ENCODE data around the gene NKTR.

NKTR gene

DNA sequence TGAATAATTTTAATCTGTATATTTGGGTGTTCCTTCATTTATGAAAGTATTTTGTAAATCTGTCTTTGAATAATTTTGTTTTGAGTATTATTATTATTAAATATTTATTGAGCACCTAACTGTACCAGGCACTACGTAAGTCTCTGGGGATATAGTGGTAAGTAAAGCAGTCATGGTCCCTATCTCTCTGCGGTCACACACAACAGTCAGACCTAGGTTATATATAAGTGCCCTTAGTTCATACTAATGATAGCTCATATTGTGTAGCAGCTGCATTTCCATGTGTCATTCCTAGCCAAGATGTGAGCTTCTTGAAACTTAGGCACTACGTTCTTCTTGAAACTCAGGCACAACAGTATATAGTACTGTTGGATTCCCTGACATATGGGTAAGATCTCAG, 12.4 kb downstream of the NKTR start:
- TF ChIP-seq, protein P1, sequence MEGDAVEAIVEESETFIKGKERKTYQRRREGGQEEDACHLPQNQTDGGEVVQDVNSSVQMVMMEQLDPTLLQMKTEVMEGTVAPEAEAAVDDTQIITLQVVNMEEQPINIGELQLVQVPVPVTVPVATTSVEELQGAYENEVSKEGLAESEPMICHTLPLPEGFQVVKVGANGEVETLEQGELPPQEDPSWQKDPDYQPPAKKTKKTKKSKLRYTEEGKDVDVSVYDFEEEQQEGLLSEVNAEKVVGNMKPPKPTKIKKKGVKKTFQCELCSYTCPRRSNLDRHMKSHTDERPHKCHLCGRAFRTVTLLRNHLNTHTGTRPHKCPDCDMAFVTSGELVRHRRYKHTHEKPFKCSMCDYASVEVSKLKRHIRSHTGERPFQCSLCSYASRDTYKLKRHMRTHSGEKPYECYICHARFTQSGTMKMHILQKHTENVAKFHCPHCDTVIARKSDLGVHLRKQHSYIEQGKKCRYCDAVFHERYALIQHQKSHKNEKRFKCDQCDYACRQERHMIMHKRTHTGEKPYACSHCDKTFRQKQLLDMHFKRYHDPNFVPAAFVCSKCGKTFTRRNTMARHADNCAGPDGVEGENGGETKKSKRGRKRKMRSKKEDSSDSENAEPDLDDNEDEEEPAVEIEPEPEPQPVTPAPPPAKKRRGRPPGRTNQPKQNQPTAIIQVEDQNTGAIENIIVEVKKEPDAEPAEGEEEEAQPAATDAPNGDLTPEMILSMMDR (IDR thresholded peaks at IDR 0.05; ENCODE audit: low read depth, low read length): no peak
- no peak for TF ChIP-seq MYC (IDR thresholded peaks at IDR 0.05; ENCODE audit: low read depth, low read length)
- TF ChIP-seq, protein P2, sequence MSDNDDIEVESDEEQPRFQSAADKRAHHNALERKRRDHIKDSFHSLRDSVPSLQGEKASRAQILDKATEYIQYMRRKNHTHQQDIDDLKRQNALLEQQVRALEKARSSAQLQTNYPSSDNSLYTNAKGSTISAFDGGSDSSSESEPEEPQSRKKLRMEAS (IDR thresholded peaks at IDR 0.05; ENCODE audit: low read depth, low read length): no peak
- TF ChIP-seq POLR2A (IDR thresholded peaks at IDR 0.05; ENCODE audit: extremely low read depth, insufficient read length): no peak
- H3K4me3 ChIP-seq (ENCODE audit: low read depth, low read length): no peak overlapping the region
- peak; percentile 2 for DNase-seq (ENCODE audit: low read depth)

DNA sequence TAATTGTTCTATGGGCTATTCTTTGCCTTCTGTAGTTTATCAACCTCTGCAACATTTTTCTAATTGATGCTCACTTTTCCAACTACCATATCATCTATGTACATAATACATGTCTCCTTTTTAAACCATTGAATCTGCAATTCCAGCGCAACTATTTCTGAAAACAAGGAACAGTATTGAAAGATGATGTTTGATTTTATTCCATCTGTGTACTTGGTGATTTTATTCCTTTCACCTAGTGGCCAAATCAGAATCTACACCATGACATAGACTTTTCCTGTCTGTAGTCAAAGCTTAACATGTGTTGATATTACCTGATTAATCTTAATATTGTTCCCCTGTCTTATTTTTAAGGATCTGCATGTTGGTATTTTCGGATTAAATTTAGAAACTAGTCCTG, 13.0 kb downstream of the NKTR start:
- TF ChIP-seq, protein P1 (IDR thresholded peaks at IDR 0.05; ENCODE audit: low read depth, low read length): peak; percentile 14
- TF ChIP-seq POLR2A (IDR thresholded peaks at IDR 0.05; ENCODE audit: extremely low read depth, insufficient read length): no peak
- no peak overlapping the region for H3K4me3 ChIP-seq (ENCODE audit: low read depth, low read length)
- DNase-seq (ENCODE audit: low read depth): peak; percentile 26

DNA sequence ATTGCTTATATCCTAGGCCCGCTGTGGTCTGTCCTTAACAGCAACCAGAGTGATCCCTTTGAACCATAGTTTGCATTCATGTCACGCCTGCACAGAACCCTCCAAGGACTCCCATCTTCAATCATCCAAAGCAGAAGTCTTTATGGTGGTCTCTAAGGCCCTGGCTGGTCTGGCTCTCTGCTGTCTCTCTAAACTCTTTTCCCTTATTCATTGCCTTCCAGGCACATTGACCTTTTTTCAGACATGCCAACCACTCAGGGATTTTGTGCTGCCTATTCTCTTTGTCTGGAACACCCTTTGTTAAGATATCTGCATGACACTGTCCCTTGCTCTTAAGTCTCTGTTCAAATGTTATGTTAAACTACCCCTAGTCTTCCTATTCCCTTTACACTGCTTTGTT, 31.1 kb downstream of the NKTR start:
- no peak overlapping the region for H3K4me3 ChIP-seq (ENCODE audit: low read depth, low read length)
- TF ChIP-seq MYC (IDR thresholded peaks at IDR 0.05; ENCODE audit: low read depth, low read length) (no peak), POLR2A (IDR thresholded peaks at IDR 0.05; ENCODE audit: extremely low read depth, insufficient read length) (no peak)
- TF ChIP-seq, protein P1 (IDR thresholded peaks at IDR 0.05; ENCODE audit: low read depth, low read length): no peak
- TF ChIP-seq, protein P2 (IDR thresholded peaks at IDR 0.05; ENCODE audit: low read depth, low read length): no peak
- no peak for DNase-seq (ENCODE audit: low read depth)

DNA sequence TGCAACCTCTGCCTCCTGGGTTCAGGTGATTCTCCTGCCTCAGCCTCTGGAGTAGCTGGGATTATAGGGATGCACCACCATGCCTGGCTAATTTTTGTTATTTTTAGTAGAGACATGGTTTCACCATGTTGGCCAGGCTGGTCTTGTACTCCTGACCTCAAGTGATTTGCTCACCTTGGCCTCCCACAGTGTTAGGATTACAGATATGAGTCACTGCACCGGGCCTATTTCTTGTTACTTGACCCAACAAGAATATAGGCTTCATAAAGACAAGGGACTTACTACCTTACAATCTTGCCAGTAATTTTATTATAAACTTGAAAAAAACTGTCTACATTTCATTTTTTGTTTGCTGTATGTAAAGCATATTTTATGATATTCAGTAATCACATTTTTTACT, 31.7 kb downstream of the NKTR start:
- DNase-seq (ENCODE audit: low read depth): no peak
- no peak overlapping the region for H3K4me3 ChIP-seq (ENCODE audit: low read depth, low read length)
- TF ChIP-seq, protein P1 (IDR thresholded peaks at IDR 0.05; ENCODE audit: low read depth, low read length): no peak

DNA sequence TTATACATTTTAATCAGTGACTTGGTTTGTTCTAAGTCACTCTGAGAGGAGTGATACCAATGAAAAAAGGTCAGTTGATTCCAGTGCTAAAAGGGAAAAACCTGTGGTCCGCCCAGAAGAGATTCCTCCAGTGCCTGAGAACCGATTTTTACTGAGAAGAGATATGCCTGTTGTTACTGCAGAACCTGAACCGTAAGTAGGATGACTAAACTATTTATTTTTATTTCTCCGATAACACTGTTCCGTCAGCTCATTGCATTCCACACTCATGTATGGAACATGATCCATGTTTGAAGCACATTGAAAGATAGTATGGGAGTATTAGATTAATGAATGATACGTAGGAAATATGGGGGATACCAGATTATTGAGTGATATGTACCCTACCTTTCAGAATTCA, 33.1 kb downstream of the NKTR start:
- no peak for DNase-seq (ENCODE audit: low read depth)
- no peak for TF ChIP-seq MYC (IDR thresholded peaks at IDR 0.05; ENCODE audit: low read depth, low read length)
- TF ChIP-seq, protein P2 (IDR thresholded peaks at IDR 0.05; ENCODE audit: low read depth, low read length): no peak
- TF ChIP-seq, protein P1 (IDR thresholded peaks at IDR 0.05; ENCODE audit: low read depth, low read length): no peak
- no peak overlapping the region for H3K4me3 ChIP-seq (ENCODE audit: low read depth, low read length)

DNA sequence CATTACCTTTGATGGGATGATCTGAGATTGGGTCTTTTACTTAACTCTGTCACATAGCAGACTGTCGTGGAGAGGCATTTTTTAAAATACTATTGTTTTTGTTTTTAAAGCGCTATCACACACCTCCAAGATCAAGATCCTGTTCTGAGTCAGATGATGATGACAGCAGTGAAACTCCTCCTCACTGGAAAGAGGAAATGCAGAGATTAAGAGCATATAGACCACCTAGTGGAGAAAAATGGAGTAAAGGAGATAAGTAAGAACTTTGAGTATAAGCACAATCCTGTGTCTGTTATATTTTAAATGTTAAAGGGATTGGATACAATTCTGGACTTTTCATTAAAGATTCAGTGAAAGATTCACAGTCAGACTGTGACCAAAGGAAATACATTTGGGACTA, 34.6 kb downstream of the NKTR start:
- TF ChIP-seq MYC (IDR thresholded peaks at IDR 0.05; ENCODE audit: low read depth, low read length): no peak
- TF ChIP-seq, protein P1 (IDR thresholded peaks at IDR 0.05; ENCODE audit: low read depth, low read length): peak; percentile 2
- H3K4me3 ChIP-seq (ENCODE audit: low read depth, low read length): no peak overlapping the region
- peak; percentile 45 for DNase-seq (ENCODE audit: low read depth)

All from NB4 (cell line).